ENCODE data around the gene MLEC. TPM values are rescaled to one million over a fixed set of nuclear protein-coding genes. Genes with fewer than 3 reads are reported as not detected.

Gene MLEC
- total RNA-seq, 2 donors from 2014 or later: 49.1 to 63.1 TPM

GRCh38 chr12:120736404-120737331 is 49.7 kb downstream of the MLEC start:
- no peak for TF ChIP-seq CTCF (IDR thresholded peaks at IDR 0.05)
- Histone ChIP-seq H3K27ac (no peak overlapping the region), H3K4me3 (no peak overlapping the region), H3K27me3 (replicated peaks; ENCODE audit: insufficient read depth) (no peaks in the 10 kb centered on the region), H3K4me1 (ENCODE audit: control insufficient read depth in 1 of 2, low read depth in 2 of 2) (no peaks in the 10 kb centered on the region), H3K9me3 (no peaks in the 10 kb centered on the region), H3K36me3 (no peaks in the 10 kb centered on the region)
- DNase-seq (ENCODE audit: low spot score) (no peak), ATAC-seq (ENCODE audit: insufficient number of reproducible peaks, low FRiP score, low read depth) (no peak)

GRCh38 chr12:120737557-120738251 is 50.8 kb downstream of the MLEC start:
- Histone ChIP-seq H3K9me3 (no peaks in the 10 kb centered on the region), H3K36me3 (no peaks in the 10 kb centered on the region), H3K4me1 (ENCODE audit: control insufficient read depth in 1 of 2, low read depth in 2 of 2) (no peaks in the 10 kb centered on the region), H3K27ac (no peak overlapping the region), H3K27me3 (replicated peaks; ENCODE audit: insufficient read depth) (no peaks in the 10 kb centered on the region), H3K4me3 (no peak overlapping the region)
- no peak for TF ChIP-seq CTCF (IDR thresholded peaks at IDR 0.05)
- ATAC-seq (ENCODE audit: insufficient number of reproducible peaks, low FRiP score, low read depth): no peak
- no peak for DNase-seq (ENCODE audit: low spot score)

GRCh38 chr12:120738252-120739030 is 51.5 kb downstream of the MLEC start:
- no peak for DNase-seq (ENCODE audit: low spot score)
- H3K27ac ChIP-seq: no peak overlapping the region
- no peaks in the 10 kb centered on the region for H3K36me3 ChIP-seq
- no peaks in the 10 kb centered on the region for H3K4me1 ChIP-seq (ENCODE audit: control insufficient read depth in 1 of 2, low read depth in 2 of 2)
- no peak for TF ChIP-seq CTCF (IDR thresholded peaks at IDR 0.05)
- ATAC-seq (ENCODE audit: insufficient number of reproducible peaks, low FRiP score, low read depth): no peak
- H3K27me3 ChIP-seq (replicated peaks; ENCODE audit: insufficient read depth): no peaks in the 10 kb centered on the region
- H3K4me3 ChIP-seq: no peak overlapping the region
- no peaks in the 10 kb centered on the region for H3K9me3 ChIP-seq

- DNase-seq (ENCODE audit: low spot score): no peak
- Histone ChIP-seq H3K4me3 (no peak overlapping the region), H3K4me1 (ENCODE audit: control insufficient read depth in 1 of 2, low read depth in 2 of 2) (no peaks in the 10 kb centered on the region), H3K27ac (no peak overlapping the region), H3K27me3 (replicated peaks; ENCODE audit: insufficient read depth) (no peaks in the 10 kb centered on the region), H3K36me3 (no peaks in the 10 kb centered on the region), H3K9me3 (no peaks in the 10 kb centered on the region)
- ATAC-seq (ENCODE audit: insufficient number of reproducible peaks, low FRiP score, low read depth): no peak
- TF ChIP-seq CTCF (IDR thresholded peaks at IDR 0.05): no peak
These were observed 52.2 kb downstream of the MLEC start for GRCh38 chr12:120739031-120739762.

Measured in thoracic aorta (tissue), 2 donors.